Upper lobe of right lung (tissue), 1 donor: ENCODE data around the gene CCSAP. TPM values are rescaled to one million over a fixed set of nuclear protein-coding genes. Genes with fewer than 3 reads are reported as not detected.

ENCODE experiments used
- ATAC-seq: fragments of 200-7000 bp; cut with Tn5 transposase; one replicate; pipeline ENCODE4 v1.9.1; 2020; ENCODE audit warnings: mild to moderate bottlenecking, moderate library complexity
- DNase-seq: peaks from one replicate; pipeline ENCODE4 v3.0.0-alpha.2; 2020
- H3K27ac ChIP-seq: fragments of 200-600 bp; one replicate; pipeline ENCODE4 v1.8.0; 2022
- H3K27me3 ChIP-seq: fragments of 200-600 bp; one replicate; pipeline ENCODE4 v1.8.0; 2022; ENCODE audit warnings: mild to moderate bottlenecking
- H3K36me3 ChIP-seq: fragments of 200-600 bp; one replicate; pipeline ENCODE4 v1.8.0; 2022
- H3K4me1 ChIP-seq: fragments of 200-600 bp; one replicate; pipeline ENCODE4 v1.8.0; 2022
- H3K4me3 ChIP-seq: fragments of 200-600 bp; one replicate; pipeline ENCODE4 v1.8.0; 2022; ENCODE audit warnings: mild to moderate bottlenecking
- H3K9me3 ChIP-seq: fragments of 200-600 bp; one replicate; pipeline ENCODE4 v1.8.0; 2022
- intact Hi-C: fragments of 100-400 bp; cut with DNase I; formaldehyde crosslinking; loops from one replicate; pipeline ENCODE4 v1.11.0; 2022
- total RNA-seq: library from RNA; stranded (reverse); fragmentation: NEBNext Ultra II Directional; extraction: Animal tissue kit (Norgen Biotek cat#: 25700); gene quantifications from one replicate; pipeline ENCODE4 v1.2.1, GENCODE V29; 2021
- TF ChIP-seq, protein P1 (sequence below): fragments of 200-600 bp; IDR thresholded peaks from one replicate; pipeline ENCODE4 v1.8.0; 2022; ENCODE audit warnings: antibody characterized with exemption
- donor health status: DM: no; HTN: yes; CAD: no; lungs with severe emphysema.

The CCSAP gene
- total RNA-seq, 1 donor from 2014 or later, result 9.1 TPM

DNA sequence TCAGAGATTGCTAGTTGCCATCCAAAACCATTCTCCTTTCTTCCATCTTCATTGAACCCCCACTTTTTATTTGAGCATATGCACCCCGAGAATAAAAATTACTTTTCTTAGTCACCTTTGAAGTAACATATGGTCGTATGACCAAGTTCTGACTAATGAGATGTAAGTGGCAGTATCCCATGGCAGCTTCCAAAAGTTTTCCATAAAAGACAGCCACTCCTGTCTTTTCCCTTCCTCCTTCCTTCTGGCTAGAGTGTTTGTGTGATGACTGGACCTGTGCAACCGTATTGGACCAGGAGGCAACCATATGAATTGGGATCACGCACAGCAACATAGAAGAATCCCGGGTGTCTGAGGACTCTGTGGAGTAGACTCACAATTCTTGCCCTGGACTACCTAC, 41.1 kb upstream of the CCSAP start:
- no peaks in the 10 kb centered on the region for H3K4me1 ChIP-seq
- intact Hi-C loops, result no loop called here
- ATAC-seq (no peak), DNase-seq (no peak)
- H3K36me3 ChIP-seq, result no peaks in the 10 kb centered on the region
- TF ChIP-seq, protein P1, sequence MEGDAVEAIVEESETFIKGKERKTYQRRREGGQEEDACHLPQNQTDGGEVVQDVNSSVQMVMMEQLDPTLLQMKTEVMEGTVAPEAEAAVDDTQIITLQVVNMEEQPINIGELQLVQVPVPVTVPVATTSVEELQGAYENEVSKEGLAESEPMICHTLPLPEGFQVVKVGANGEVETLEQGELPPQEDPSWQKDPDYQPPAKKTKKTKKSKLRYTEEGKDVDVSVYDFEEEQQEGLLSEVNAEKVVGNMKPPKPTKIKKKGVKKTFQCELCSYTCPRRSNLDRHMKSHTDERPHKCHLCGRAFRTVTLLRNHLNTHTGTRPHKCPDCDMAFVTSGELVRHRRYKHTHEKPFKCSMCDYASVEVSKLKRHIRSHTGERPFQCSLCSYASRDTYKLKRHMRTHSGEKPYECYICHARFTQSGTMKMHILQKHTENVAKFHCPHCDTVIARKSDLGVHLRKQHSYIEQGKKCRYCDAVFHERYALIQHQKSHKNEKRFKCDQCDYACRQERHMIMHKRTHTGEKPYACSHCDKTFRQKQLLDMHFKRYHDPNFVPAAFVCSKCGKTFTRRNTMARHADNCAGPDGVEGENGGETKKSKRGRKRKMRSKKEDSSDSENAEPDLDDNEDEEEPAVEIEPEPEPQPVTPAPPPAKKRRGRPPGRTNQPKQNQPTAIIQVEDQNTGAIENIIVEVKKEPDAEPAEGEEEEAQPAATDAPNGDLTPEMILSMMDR, result no peak
- H3K27ac ChIP-seq, result no peak overlapping the region
- H3K9me3 ChIP-seq, result no peaks in the 10 kb centered on the region
- H3K4me3 ChIP-seq, result no peak overlapping the region
- no peaks in the 10 kb centered on the region for H3K27me3 ChIP-seq

DNA sequence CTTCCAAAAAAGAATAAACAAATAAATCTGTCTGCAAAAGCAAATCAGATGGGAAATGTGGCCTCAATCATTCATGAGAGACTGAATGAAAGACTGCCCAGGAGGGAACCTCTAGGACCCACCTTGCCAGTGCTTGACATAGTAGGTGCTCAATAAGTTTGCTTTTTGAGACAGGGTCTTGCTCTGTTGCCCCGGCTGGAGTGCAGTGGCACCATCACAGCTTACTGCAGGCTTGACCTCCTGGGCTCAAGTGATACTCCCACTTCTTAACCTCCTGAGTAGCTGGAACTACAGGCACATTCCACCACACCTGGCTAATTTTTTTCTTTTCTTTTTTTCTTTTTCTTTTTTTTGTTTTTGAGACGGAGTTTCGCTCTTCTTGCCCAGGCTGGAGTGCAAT, 40.3 kb upstream of the CCSAP start:
- Histone ChIP-seq H3K4me1 (no peaks in the 10 kb centered on the region), H3K36me3 (no peaks in the 10 kb centered on the region), H3K4me3 (no peak overlapping the region), H3K27me3 (no peaks in the 10 kb centered on the region), H3K27ac (no peak overlapping the region), H3K9me3 (no peaks in the 10 kb centered on the region)
- TF ChIP-seq, protein P1, result no peak
- DNase-seq, result no peak
- intact Hi-C loops, result no loop called here
- ATAC-seq, result no peak

DNA sequence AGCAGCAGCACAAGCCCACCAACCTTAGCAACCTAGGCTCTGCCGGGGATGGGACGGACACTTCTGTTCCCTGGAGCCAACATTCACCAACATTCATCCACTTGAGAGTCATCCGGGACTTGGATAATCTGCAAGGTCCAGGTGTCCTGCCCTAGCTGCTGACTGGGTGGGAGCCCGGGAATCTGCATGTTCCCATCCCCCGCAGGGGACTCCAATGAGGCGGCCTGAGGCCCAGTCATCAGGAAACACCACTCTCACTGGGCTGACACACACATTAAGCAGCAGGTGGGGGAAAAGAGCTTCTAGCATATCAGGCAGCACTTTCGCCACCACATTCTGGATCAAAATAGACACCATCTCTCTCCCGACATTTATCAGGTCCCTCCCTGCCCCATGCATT, 38.4 kb upstream of the CCSAP start:
- H3K4me3 ChIP-seq, result no peak overlapping the region
- H3K9me3 ChIP-seq, result no peaks in the 10 kb centered on the region
- H3K4me1 ChIP-seq, result no peaks in the 10 kb centered on the region
- intact Hi-C loops, result no loop called here
- no peaks in the 10 kb centered on the region for H3K27me3 ChIP-seq
- TF ChIP-seq, protein P1, result no peak
- ATAC-seq (no peak), DNase-seq (no peak)
- no peak overlapping the region for H3K27ac ChIP-seq
- H3K36me3 ChIP-seq, result no peaks in the 10 kb centered on the region

DNA sequence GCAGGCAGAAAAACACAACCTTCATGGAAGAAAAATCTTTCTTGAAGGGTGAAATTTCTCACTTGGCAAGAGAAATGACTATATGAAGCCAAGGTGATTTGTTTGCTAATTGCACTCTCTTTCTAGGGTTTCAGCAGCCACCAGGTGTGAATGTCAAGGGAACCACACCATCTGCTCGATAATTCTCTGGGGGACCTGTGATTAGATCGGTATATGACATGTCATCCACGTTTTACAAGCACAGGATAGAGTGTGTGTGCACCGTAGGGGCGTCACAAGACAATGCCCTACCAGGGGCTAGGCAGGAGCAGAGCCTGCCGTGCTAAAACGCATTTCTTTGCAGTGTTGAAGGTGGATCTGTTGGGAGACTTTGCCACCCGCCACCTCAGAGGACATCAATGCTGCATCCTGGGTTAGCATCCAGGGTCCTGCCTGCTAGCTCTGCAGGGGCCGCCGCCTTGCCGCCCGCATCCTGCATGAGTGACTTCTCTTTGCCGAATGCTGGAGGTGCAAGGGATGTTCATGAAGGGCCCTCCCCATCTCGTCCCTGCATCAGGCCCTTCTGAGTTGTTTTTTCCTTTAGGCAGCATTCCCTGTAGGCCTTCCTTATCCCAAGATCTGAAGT, 37.8 kb upstream of the CCSAP start:
- ATAC-seq (no peak), DNase-seq (no peak)
- Histone ChIP-seq H3K36me3 (no peaks in the 10 kb centered on the region), H3K9me3 (no peaks in the 10 kb centered on the region), H3K27me3 (no peaks in the 10 kb centered on the region), H3K4me1 (no peaks in the 10 kb centered on the region), H3K27ac (no peak overlapping the region), H3K4me3 (no peak overlapping the region)
- TF ChIP-seq, protein P1, result no peak
- intact Hi-C loops, result no loop called here

DNA sequence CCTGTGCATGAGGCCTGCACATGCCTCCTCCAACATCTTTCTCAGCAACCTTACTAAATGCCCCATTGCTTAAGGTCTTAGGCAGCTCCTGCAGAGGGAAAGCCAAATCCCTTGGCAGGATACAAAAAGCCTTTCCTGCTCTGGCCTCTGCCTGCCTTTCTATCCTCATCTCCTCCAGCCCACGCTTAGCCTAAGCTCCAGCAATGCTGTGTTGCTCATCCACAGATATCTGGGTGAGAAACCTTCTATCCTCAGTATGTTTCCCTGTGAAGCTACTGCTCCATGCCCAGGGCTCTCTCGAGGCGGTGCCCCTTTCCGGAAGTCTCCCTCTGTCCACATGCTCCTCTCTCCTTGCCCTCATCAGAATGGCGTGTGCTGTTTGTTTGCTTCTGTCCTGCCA, 37.0 kb upstream of the CCSAP start:
- no peaks in the 10 kb centered on the region for H3K36me3 ChIP-seq
- no peak overlapping the region for H3K4me3 ChIP-seq
- DNase-seq (no peak), ATAC-seq (no peak)
- intact Hi-C loops, result no loop called here
- TF ChIP-seq, protein P1, result no peak
- no peaks in the 10 kb centered on the region for H3K9me3 ChIP-seq
- no peaks in the 10 kb centered on the region for H3K4me1 ChIP-seq
- H3K27me3 ChIP-seq, result no peaks in the 10 kb centered on the region
- H3K27ac ChIP-seq, result no peak overlapping the region
